ENCODE results near the gene FRMPD2.

FRMPD2 gene

DNA sequence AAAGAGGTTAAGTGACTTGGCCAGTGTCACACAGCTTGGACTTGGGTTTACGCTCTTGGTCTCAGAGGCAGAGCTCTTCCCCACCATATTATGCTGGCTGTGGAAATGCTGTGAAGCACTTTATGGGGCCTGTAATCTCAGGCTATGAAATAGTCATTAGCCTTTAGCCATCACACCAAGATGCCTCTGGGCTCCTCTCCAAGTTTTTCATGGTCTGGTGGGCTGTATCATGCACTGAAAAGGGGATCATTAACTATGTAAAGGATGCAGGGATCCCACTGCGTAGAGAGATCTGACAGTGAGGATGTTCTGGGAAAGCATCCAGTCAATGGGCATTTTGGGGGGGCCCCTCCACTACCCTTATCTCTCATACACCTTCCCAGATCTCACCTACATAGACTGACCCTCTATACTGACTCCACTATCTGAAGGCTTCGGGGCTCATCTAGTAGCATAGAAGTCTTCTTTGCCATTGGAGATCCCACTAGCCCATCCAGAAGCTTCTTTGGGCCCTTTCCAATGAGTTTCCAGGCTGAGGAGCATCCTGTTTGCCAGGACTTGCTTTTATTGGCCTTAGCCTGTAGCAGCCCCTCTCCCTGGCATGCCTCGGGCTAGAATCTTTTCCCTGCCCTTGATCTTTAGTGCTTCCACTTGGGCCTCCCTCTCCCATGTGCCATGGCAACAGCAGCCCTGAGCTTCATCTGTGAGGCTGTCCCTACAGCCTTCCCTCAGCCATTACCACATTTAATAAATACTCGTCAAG, 19.6 kb downstream of the FRMPD2 start:
- no peak for DNase-seq (ENCODE audit: insufficient read length, low spot score)
- FAIRE-seq, result no peak
- TF ChIP-seq SPI1 (IDR thresholded peaks at IDR 0.05; ENCODE audit: low read depth, low read length), result no peak

- DNase-seq (ENCODE audit: insufficient read length, low spot score), result no peak
- no peak for FAIRE-seq
- TF ChIP-seq POU2F2 (IDR thresholded peaks at IDR 0.05; ENCODE audit: low read depth, low read length) (no peak), PAX5 (IDR thresholded peaks at IDR 0.05; ENCODE audit: insufficient read depth, low read length, severe bottlenecking) (no peak), POLR2AphosphoS5 (IDR thresholded peaks at IDR 0.05; ENCODE audit: low read depth, low read length) (no peak), POLR2A (IDR thresholded peaks at IDR 0.05; ENCODE audit: low read depth, low read length) (no peak), SPI1 (IDR thresholded peaks at IDR 0.05; ENCODE audit: low read depth, low read length) (no peak), TAF1 (IDR thresholded peaks at IDR 0.05; ENCODE audit: low read depth, low read length) (no peak)
Measured at GRCh38 chr10:48253970-48254657, 20.4 kb downstream of the FRMPD2 start.

GRCh38 chr10:48252354-48252650, 22.2 kb downstream of the FRMPD2 start:
- TF ChIP-seq SPI1 (IDR thresholded peaks at IDR 0.05; ENCODE audit: low read depth, low read length) (no peak), POU2F2 (IDR thresholded peaks at IDR 0.05; ENCODE audit: low read depth, low read length) (no peak), PAX5 (IDR thresholded peaks at IDR 0.05; ENCODE audit: insufficient read depth, low read length, severe bottlenecking) (no peak)
- no peak for DNase-seq (ENCODE audit: insufficient read length, low spot score)
- FAIRE-seq, result no peak

DNA sequence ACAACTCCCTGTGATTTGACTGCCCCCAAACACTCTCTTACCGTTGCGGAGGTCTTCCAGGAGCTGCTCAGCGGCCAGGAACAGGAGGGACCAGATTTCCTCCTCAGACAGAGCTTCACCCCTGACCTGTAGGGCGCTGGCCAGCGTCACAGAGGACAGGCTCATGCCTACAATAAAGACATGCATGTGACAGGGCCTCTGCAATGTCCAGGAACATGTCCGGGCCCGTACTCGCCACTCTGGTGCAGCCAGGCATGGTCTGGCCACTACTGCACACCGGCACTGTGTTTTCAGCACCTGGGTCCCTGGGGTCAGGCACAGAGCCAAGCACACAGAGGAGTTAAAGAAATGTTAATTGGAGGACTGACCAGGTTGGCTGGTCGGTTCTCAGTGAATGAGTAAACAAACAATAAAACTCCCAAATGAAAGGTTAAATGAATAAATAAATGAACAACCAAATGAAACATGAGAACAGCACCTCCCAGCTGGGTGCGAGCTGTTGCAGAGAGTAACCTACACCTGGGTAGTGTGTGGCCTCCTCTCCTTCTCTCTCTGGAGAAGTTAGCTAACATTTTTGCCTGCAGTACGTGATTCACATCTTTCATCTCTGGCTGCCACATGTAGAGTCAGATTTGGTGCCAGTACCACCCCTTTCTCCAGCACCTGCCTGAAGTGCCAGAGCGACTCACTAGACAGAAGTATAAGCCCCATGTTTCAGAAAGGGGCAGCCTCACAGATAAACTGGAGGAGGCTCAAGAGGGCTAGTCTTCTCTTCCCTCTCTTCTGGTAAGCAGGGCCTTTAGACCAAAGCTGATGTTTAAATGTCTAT, 22.8 kb downstream of the FRMPD2 start:
- FAIRE-seq (no peak), DNase-seq (ENCODE audit: insufficient read length, low spot score) (no peak)
- TF ChIP-seq POLR2AphosphoS5 (IDR thresholded peaks at IDR 0.05; ENCODE audit: low read depth, low read length) (no peak), SPI1 (IDR thresholded peaks at IDR 0.05; ENCODE audit: low read depth, low read length) (no peak), POU2F2 (IDR thresholded peaks at IDR 0.05; ENCODE audit: low read depth, low read length) (no peak), POLR2A (IDR thresholded peaks at IDR 0.05; ENCODE audit: low read depth, low read length) (no peak), PAX5 (IDR thresholded peaks at IDR 0.05; ENCODE audit: insufficient read depth, low read length, severe bottlenecking) (no peak)

GRCh38 chr10:48251152-48251524, 23.4 kb downstream of the FRMPD2 start:
- DNase-seq (ENCODE audit: insufficient read length, low spot score) (no peak), FAIRE-seq (no peak)
- TF ChIP-seq PAX5 (IDR thresholded peaks at IDR 0.05; ENCODE audit: insufficient read depth, low read length, severe bottlenecking) (no peak), POU2F2 (IDR thresholded peaks at IDR 0.05; ENCODE audit: low read depth, low read length) (no peak), SPI1 (IDR thresholded peaks at IDR 0.05; ENCODE audit: low read depth, low read length) (no peak), TAF1 (IDR thresholded peaks at IDR 0.05; ENCODE audit: low read depth, low read length) (no peak), POLR2A (IDR thresholded peaks at IDR 0.05; ENCODE audit: low read depth, low read length) (no peak), POLR2AphosphoS5 (IDR thresholded peaks at IDR 0.05; ENCODE audit: low read depth, low read length) (no peak)

- TF ChIP-seq TAF1 (IDR thresholded peaks at IDR 0.05; ENCODE audit: low read depth, low read length), result no peak
- TF ChIP-seq POLR2AphosphoS5 (IDR thresholded peaks at IDR 0.05; ENCODE audit: low read depth, low read length), result no peak
- no peak for TF ChIP-seq SPI1 (IDR thresholded peaks at IDR 0.05; ENCODE audit: low read depth, low read length)
- TF ChIP-seq PAX5 (IDR thresholded peaks at IDR 0.05; ENCODE audit: insufficient read depth, low read length, severe bottlenecking), result no peak
- no peak for TF ChIP-seq POLR2A (IDR thresholded peaks at IDR 0.05; ENCODE audit: low read depth, low read length)
- no peak for TF ChIP-seq POU2F2 (IDR thresholded peaks at IDR 0.05; ENCODE audit: low read depth, low read length)
- DNase-seq (ENCODE audit: insufficient read length, low spot score) (no peak), FAIRE-seq (no peak)
Measured at GRCh38 chr10:48249763-48250351, 24.6 kb downstream of the FRMPD2 start.

- FAIRE-seq, result no peak
- TF ChIP-seq SPI1 (IDR thresholded peaks at IDR 0.05; ENCODE audit: low read depth, low read length) (no peak), PAX5 (IDR thresholded peaks at IDR 0.05; ENCODE audit: insufficient read depth, low read length, severe bottlenecking) (no peak), POU2F2 (IDR thresholded peaks at IDR 0.05; ENCODE audit: low read depth, low read length) (no peak), POLR2A (IDR thresholded peaks at IDR 0.05; ENCODE audit: low read depth, low read length) (no peak), TAF1 (IDR thresholded peaks at IDR 0.05; ENCODE audit: low read depth, low read length) (no peak), POLR2AphosphoS5 (IDR thresholded peaks at IDR 0.05; ENCODE audit: low read depth, low read length) (no peak)
- DNase-seq (ENCODE audit: insufficient read length, low spot score), result no peak
Measured at GRCh38 chr10:48249004-48249762, 25.3 kb downstream of the FRMPD2 start.

DNA sequence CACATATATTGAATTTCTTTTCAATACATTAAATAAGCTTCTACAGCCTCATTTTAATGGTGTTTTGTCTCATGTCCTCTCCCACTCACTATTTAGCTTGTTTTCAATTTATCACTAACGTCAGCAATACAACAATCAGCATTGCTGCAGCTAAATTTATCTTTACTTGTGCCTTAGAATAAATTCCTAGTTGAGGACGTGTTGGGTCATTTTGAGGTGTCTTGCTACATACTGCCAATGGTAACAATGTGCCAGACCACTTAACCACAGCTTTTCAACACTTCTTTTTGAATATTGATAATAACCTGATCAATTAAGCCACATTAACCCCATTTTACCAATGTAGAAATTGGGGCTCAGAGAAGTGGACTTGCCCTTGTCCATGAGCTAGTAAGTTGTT, 26.0 kb downstream of the FRMPD2 start:
- TF ChIP-seq SPI1 (IDR thresholded peaks at IDR 0.05; ENCODE audit: low read depth, low read length) (no peak), POLR2A (IDR thresholded peaks at IDR 0.05; ENCODE audit: low read depth, low read length) (no peak), TAF1 (IDR thresholded peaks at IDR 0.05; ENCODE audit: low read depth, low read length) (no peak), POU2F2 (IDR thresholded peaks at IDR 0.05; ENCODE audit: low read depth, low read length) (no peak), POLR2AphosphoS5 (IDR thresholded peaks at IDR 0.05; ENCODE audit: low read depth, low read length) (no peak), PAX5 (IDR thresholded peaks at IDR 0.05; ENCODE audit: insufficient read depth, low read length, severe bottlenecking) (no peak)
- FAIRE-seq (no peak), DNase-seq (ENCODE audit: insufficient read length, low spot score) (no peak)

GRCh38 chr10:48247680-48248079, 26.8 kb downstream of the FRMPD2 start:
- FAIRE-seq (no peak), DNase-seq (ENCODE audit: insufficient read length, low spot score) (no peak)
- TF ChIP-seq SPI1 (IDR thresholded peaks at IDR 0.05; ENCODE audit: low read depth, low read length), result no peak
- TF ChIP-seq POLR2AphosphoS5 (IDR thresholded peaks at IDR 0.05; ENCODE audit: low read depth, low read length), result no peak
- TF ChIP-seq PAX5 (IDR thresholded peaks at IDR 0.05; ENCODE audit: insufficient read depth, low read length, severe bottlenecking), result no peak
- no peak for TF ChIP-seq TAF1 (IDR thresholded peaks at IDR 0.05; ENCODE audit: low read depth, low read length)

All from GM12891 (cell line).